ENCODE data around the gene NQO2. TPM values are rescaled to one million over a fixed set of nuclear protein-coding genes. Genes with fewer than 3 reads are reported as not detected.

Gene NQO2
- total and polyA plus RNA-seq, 4 experiments from 2014 or later = 34.2 to 53.1 (median 42.8) TPM

GRCh38 chr6:2988426-2989331 is 11.0 kb upstream of the NQO2 start:
- Histone ChIP-seq H3K27me3 (ENCODE audit: insufficient read depth, low read length) (no peaks in the 10 kb centered on the region), H3K36me3 (ENCODE audit: insufficient read depth, low read length) (no peaks in the 10 kb centered on the region), H3K27ac (ENCODE audit: low read depth, low read length) (peak overlapping the region; percentile 92), H3K4me1 (ENCODE audit: insufficient read depth, low read length) (peaks cover 26% of the 10 kb centered on the region), H3K9me3 (ENCODE audit: control insufficient read depth in 1 of 2, low read length in 2 of 2) (no peaks in the 10 kb centered on the region), H3K4me3 (ENCODE audit: low read length in 2 of 2) (peak overlapping the region; percentile 52 to 66)
- H3K4me1 Mint-ChIP-seq = peaks cover 19 to 37% (median 27%) of the 10 kb centered on the region in 4 donors
- ChIA-PET CTCF (ENCODE audit: partially characterized antibody) (interaction anchor here (0.8 to 8.3 kb wide), 28 partner anchors 9 to 1465 kb away, joined by 3 to 108 read pairs (median 4); partner anchors contain the start of genes NQO2, RIPK1, SERPINB1 and SERPINB9), POLR2A (ENCODE audit: partially characterized antibody) (interaction anchor here (0.6 to 8.5 kb wide), 44 partner anchors 9 to 1033 kb away, joined by 3 to 248 read pairs (median 9); partner anchors contain the start of genes BPHL, NQO2, PSMG4 and RIPK1)
- peaks cover 0 to 10% of the 10 kb centered on the region in 2 donors for H3K36me3 Mint-ChIP-seq
- no peaks in the 10 kb centered on the region for H3K27me3 Mint-ChIP-seq
- DNase-seq = peak; percentile 76 to 78 (median 77)
- no peaks in the 10 kb centered on the region for H3K9me3 Mint-ChIP-seq
- H3K27ac Mint-ChIP-seq = peak overlapping the region; percentile 99 to 100 (median 100)
- intact Hi-C loops (cut with micrococcal nuclease) = loop anchor here (1.0 to 5.0 kb wide), 12 partner anchors 11 to 1149 kb away; partner anchors contain the start of genes BPHL, ECI2, FAM50B and NQO2
- peak overlapping the region; percentile 92 to 98 (median 98) for H3K4me3 Mint-ChIP-seq

- H3K36me3 ChIP-seq (ENCODE audit: insufficient read depth, low read length) = no peaks in the 10 kb centered on the region
- H3K4me3 ChIP-seq (ENCODE audit: low read length in 2 of 2) = peak overlapping the region; percentile 52 to 66
- H3K4me1 ChIP-seq (ENCODE audit: insufficient read depth, low read length) = peaks cover 26% of the 10 kb centered on the region
- Mint-ChIP-seq H3K4me1 (peaks cover 19 to 37% (median 27%) of the 10 kb centered on the region in 4 donors), H3K27ac (peak overlapping the region; percentile 99 to 100 (median 100)), H3K27me3 (no peaks in the 10 kb centered on the region), H3K36me3 (peaks cover 0 to 10% of the 10 kb centered on the region in 2 donors), H3K4me3 (peak overlapping the region; percentile 92 to 98 (median 98)), H3K9me3 (no peaks in the 10 kb centered on the region)
- intact Hi-C loops (cut with micrococcal nuclease) = loop anchor here (1.0 to 10.0 kb wide), 13 partner anchors 10 to 1148 kb away; partner anchors contain the start of genes BPHL, ECI2, FAM50B and NQO2
- H3K27ac ChIP-seq (ENCODE audit: low read depth, low read length) = peak overlapping the region; percentile 92
- no peaks in the 10 kb centered on the region for H3K9me3 ChIP-seq (ENCODE audit: control insufficient read depth in 1 of 2, low read length in 2 of 2)
- DNase-seq = peak; percentile 88 to 92 (median 91)
- POLR2A ChIA-PET (ENCODE audit: partially characterized antibody) = interaction anchor here (0.8 to 8.5 kb wide), 53 partner anchors 9 to 1147 kb away, joined by 3 to 248 read pairs (median 7); partner anchors contain the start of genes BPHL, FAM50B, NQO2 and PSMG4
- CTCF ChIA-PET (ENCODE audit: partially characterized antibody) = interaction anchor here (0.7 to 8.3 kb wide), 37 partner anchors 8 to 1466 kb away, joined by 3 to 108 read pairs (median 4); partner anchors contain the start of genes FAM50B, MYLK4, NQO2 and RIPK1
- no peaks in the 10 kb centered on the region for H3K27me3 ChIP-seq (ENCODE audit: insufficient read depth, low read length)
These were observed 10.1 kb upstream of the NQO2 start for GRCh38 chr6:2989332-2990247.

GRCh38 chr6:2990248-2990931 is 9.3 kb upstream of the NQO2 start:
- H3K9me3 Mint-ChIP-seq = no peaks in the 10 kb centered on the region
- no peaks in the 10 kb centered on the region for H3K9me3 ChIP-seq (ENCODE audit: control insufficient read depth in 1 of 2, low read length in 2 of 2)
- intact Hi-C loops (cut with micrococcal nuclease) = loop anchor here (10.0 kb wide), 1 partner anchor 464 kb away; the partner anchor contains the start of gene SLC22A23
- H3K27ac ChIP-seq (ENCODE audit: low read depth, low read length) = peak overlapping the region; percentile 92
- H3K4me1 Mint-ChIP-seq = peaks cover 19 to 37% (median 27%) of the 10 kb centered on the region in 4 donors
- H3K4me3 ChIP-seq (ENCODE audit: low read length in 2 of 2) = peak overlapping the region; percentile 52 to 66
- H3K36me3 ChIP-seq (ENCODE audit: insufficient read depth, low read length) = no peaks in the 10 kb centered on the region
- H3K27ac Mint-ChIP-seq = peak overlapping the region; percentile 99 to 100 (median 100)
- CTCF ChIA-PET (ENCODE audit: partially characterized antibody) = interaction anchor here (0.7 to 8.3 kb wide), 28 partner anchors 8 to 858 kb away, joined by 3 to 108 read pairs (median 6); partner anchors contain the start of genes FAM50B, MYLK4, NQO2 and RIPK1
- H3K4me1 ChIP-seq (ENCODE audit: insufficient read depth, low read length) = peaks cover 26% of the 10 kb centered on the region
- peak overlapping the region; percentile 92 to 98 (median 98) for H3K4me3 Mint-ChIP-seq
- POLR2A ChIA-PET (ENCODE audit: partially characterized antibody) = interaction anchor here (0.6 to 8.5 kb wide), 43 partner anchors 9 to 1146 kb away, joined by 3 to 248 read pairs (median 10); partner anchors contain the start of genes BPHL, FAM50B, NQO2 and RIPK1
- no peak for DNase-seq
- H3K27me3 ChIP-seq (ENCODE audit: insufficient read depth, low read length) = no peaks in the 10 kb centered on the region
- no peaks in the 10 kb centered on the region for H3K27me3 Mint-ChIP-seq
- peaks cover 0 to 10% of the 10 kb centered on the region in 2 donors for H3K36me3 Mint-ChIP-seq

- Histone ChIP-seq H3K4me1 (ENCODE audit: insufficient read depth, low read length) (peaks cover 26% of the 10 kb centered on the region), H3K4me3 (ENCODE audit: low read length in 2 of 2) (peak overlapping the region; percentile 52 to 66)
- intact Hi-C loops (cut with micrococcal nuclease) = loop anchor here (10.0 kb wide), 1 partner anchor 464 kb away; the partner anchor contains the start of gene SLC22A23
These were observed 8.7 kb upstream of the NQO2 start for GRCh38 chr6:2990932-2991506.

GRCh38 chr6:2992330-2992979 is 7.2 kb upstream of the NQO2 start:
- Histone ChIP-seq H3K9me3 (ENCODE audit: control insufficient read depth in 1 of 2, low read length in 2 of 2) (no peaks in the 10 kb centered on the region), H3K4me3 (ENCODE audit: low read length in 2 of 2) (no peak overlapping the region), H3K36me3 (ENCODE audit: insufficient read depth, low read length) (no peaks in the 10 kb centered on the region), H3K4me1 (ENCODE audit: insufficient read depth, low read length) (peaks cover 20% of the 10 kb centered on the region), H3K27me3 (ENCODE audit: insufficient read depth, low read length) (no peaks in the 10 kb centered on the region), H3K27ac (ENCODE audit: low read depth, low read length) (no peak overlapping the region)
- no peak for DNase-seq
- Mint-ChIP-seq H3K4me1 (peaks cover 15 to 33% (median 21%) of the 10 kb centered on the region in 4 donors), H3K9me3 (no peaks in the 10 kb centered on the region), H3K36me3 (peaks cover 0 to 10% of the 10 kb centered on the region in 2 donors), H3K27ac (peak overlapping the region in 3 of 7 donors; percentile 42 to 83 (median 54)), H3K27me3 (no peaks in the 10 kb centered on the region), H3K4me3 (peak overlapping the region in 4 of 8 donors; percentile 3 to 35 (median 26))
- CTCF ChIA-PET (ENCODE audit: partially characterized antibody) = interaction anchor here (3.8 to 6.8 kb wide), 2 partner anchors 8 to 40 kb away, joined by 17 to 81 read pairs; partner anchors contain the start of gene NQO2
- intact Hi-C loops (cut with micrococcal nuclease) = loop anchor here (10.0 kb wide), 1 partner anchor 462 kb away; the partner anchor contains the start of gene SLC22A23
- POLR2A ChIA-PET (ENCODE audit: partially characterized antibody) = interaction anchor here (0.9 to 8.5 kb wide), 4 partner anchors 21 to 76 kb away, joined by 4 to 248 read pairs (median 56); partner anchors contain the start of genes RIPK1 and SERPINB6

More at GRCh38 chr6:2990932-2991506, 8.7 kb upstream of the NQO2 start:
- Mint-ChIP-seq H3K4me3 (peak overlapping the region; percentile 92 to 98 (median 98)), H3K4me1 (peaks cover 19 to 37% (median 27%) of the 10 kb centered on the region in 4 donors), H3K27me3 (no peaks in the 10 kb centered on the region), H3K36me3 (peaks cover 0 to 10% of the 10 kb centered on the region in 2 donors), H3K27ac (peak overlapping the region; percentile 99 to 100 (median 100)), H3K9me3 (no peaks in the 10 kb centered on the region)
- no peaks in the 10 kb centered on the region for H3K9me3 ChIP-seq (ENCODE audit: control insufficient read depth in 1 of 2, low read length in 2 of 2)
- POLR2A ChIA-PET (ENCODE audit: partially characterized antibody) = interaction anchor here (0.9 to 8.5 kb wide), 30 partner anchors 8 to 1027 kb away, joined by 3 to 248 read pairs (median 22); partner anchors contain the start of genes NQO2, RIPK1, SERPINB1 and SERPINB6
- H3K36me3 ChIP-seq (ENCODE audit: insufficient read depth, low read length) = no peaks in the 10 kb centered on the region
- CTCF ChIA-PET (ENCODE audit: partially characterized antibody) = interaction anchor here (0.9 to 8.3 kb wide), 16 partner anchors 10 to 261 kb away, joined by 3 to 108 read pairs (median 9); partner anchors contain the start of genes NQO2, RIPK1, SERPINB1 and WRNIP1
- peak overlapping the region; percentile 92 for H3K27ac ChIP-seq (ENCODE audit: low read depth, low read length)
- DNase-seq = peak in 1 of 5 donors; percentile 19
- H3K27me3 ChIP-seq (ENCODE audit: insufficient read depth, low read length) = no peaks in the 10 kb centered on the region
